KMS-11 (cell line): ENCODE data around the gene RNH1.

ENCODE experiments used
- H2AFZ ChIP-seq: fragments of 200-600 bp; sonication (generic); 2 replicates; pipeline ENCODE4 v1.6.1; 2016; ENCODE audit warnings: antibody characterized with exemption, mixed run types, low read depth
- H3K27ac ChIP-seq: fragments of 200-600 bp; sonication (generic); 2 replicates; pipeline ENCODE4 v1.6.1; 2016; ENCODE audit warnings: mild to moderate bottlenecking, mixed run types
- H3K27me3 ChIP-seq: fragments of 200-600 bp; sonication (generic); 2 replicates; pipeline ENCODE4 v1.6.1; 2017; ENCODE audit warnings: mild to moderate bottlenecking, low read depth, mixed run types, moderate library complexity; ENCODE audit not compliant: insufficient read depth
- H3K36me3 ChIP-seq: fragments of 200-600 bp; sonication (generic); 2 replicates; pipeline ENCODE4 v1.6.1; 2017; ENCODE audit warnings: mild to moderate bottlenecking, mixed run types; ENCODE audit not compliant: insufficient read depth
- H3K4me1 ChIP-seq: fragments of 200-600 bp; sonication (generic); 2 replicates; pipeline ENCODE4 v1.6.1; 2016; ENCODE audit warnings: mild to moderate bottlenecking, low read depth, mixed run types; ENCODE audit not compliant: poor library complexity, severe bottlenecking
- H3K4me2 ChIP-seq: fragments of 200-600 bp; sonication (generic); 2 replicates; pipeline ENCODE4 v1.7.0; 2016; ENCODE audit warnings: mild to moderate bottlenecking, mixed run types
- H3K4me3 ChIP-seq: fragments of 200-600 bp; sonication (generic); IDR thresholded peaks from 2 replicates; pipeline ENCODE4 v1.6.1; 2017; ENCODE audit warnings: low read depth, low read length, mixed read lengths; ENCODE audit not compliant: insufficient read depth
- H3K79me2 ChIP-seq: fragments of 200-600 bp; sonication (generic); 2 replicates; pipeline ENCODE4 v1.6.1; 2016; ENCODE audit warnings: low read depth, mixed run types; ENCODE audit not compliant: insufficient read depth
- H3K9ac ChIP-seq: fragments of 200-600 bp; sonication (generic); 2 replicates; pipeline ENCODE4 v1.6.1; 2016; ENCODE audit warnings: mild to moderate bottlenecking, mixed run types
- H4K20me1 ChIP-seq: fragments of 200-600 bp; sonication (generic); 2 replicates; pipeline ENCODE4 v1.6.1; 2016; ENCODE audit warnings: mild to moderate bottlenecking, mixed run types; ENCODE audit not compliant: insufficient read depth
- CTCF ChIP-seq: fragments of 200-600 bp; sonication (generic); conservative IDR thresholded peaks from 2 replicates; pipeline ENCODE4 v1.6.1; 2017; ENCODE audit warnings: low read depth, mild to moderate bottlenecking, antibody characterized with exemption, low read length, moderate library complexity, mixed read lengths

The RNH1 gene

GRCh38 chr11:529728-530411, 22.8 kb upstream of the RNH1 start:
- H3K4me2 ChIP-seq: no peak overlapping the region
- H3K27me3 ChIP-seq: no peaks in the 10 kb centered on the region
- no peaks in the 10 kb centered on the region for H4K20me1 ChIP-seq
- TF ChIP-seq CTCF: no peak
- H2AFZ ChIP-seq: no peak overlapping the region
- H3K9ac ChIP-seq: no peak overlapping the region
- peaks cover 4% of the 10 kb centered on the region; the same call in 1 of the 2 replicates for H3K79me2 ChIP-seq
- H3K4me1 ChIP-seq: peaks cover 10% of the 10 kb centered on the region
- no peak overlapping the region for H3K4me3 ChIP-seq
- no peaks in the 10 kb centered on the region for H3K36me3 ChIP-seq
- no peak overlapping the region for H3K27ac ChIP-seq

DNA sequence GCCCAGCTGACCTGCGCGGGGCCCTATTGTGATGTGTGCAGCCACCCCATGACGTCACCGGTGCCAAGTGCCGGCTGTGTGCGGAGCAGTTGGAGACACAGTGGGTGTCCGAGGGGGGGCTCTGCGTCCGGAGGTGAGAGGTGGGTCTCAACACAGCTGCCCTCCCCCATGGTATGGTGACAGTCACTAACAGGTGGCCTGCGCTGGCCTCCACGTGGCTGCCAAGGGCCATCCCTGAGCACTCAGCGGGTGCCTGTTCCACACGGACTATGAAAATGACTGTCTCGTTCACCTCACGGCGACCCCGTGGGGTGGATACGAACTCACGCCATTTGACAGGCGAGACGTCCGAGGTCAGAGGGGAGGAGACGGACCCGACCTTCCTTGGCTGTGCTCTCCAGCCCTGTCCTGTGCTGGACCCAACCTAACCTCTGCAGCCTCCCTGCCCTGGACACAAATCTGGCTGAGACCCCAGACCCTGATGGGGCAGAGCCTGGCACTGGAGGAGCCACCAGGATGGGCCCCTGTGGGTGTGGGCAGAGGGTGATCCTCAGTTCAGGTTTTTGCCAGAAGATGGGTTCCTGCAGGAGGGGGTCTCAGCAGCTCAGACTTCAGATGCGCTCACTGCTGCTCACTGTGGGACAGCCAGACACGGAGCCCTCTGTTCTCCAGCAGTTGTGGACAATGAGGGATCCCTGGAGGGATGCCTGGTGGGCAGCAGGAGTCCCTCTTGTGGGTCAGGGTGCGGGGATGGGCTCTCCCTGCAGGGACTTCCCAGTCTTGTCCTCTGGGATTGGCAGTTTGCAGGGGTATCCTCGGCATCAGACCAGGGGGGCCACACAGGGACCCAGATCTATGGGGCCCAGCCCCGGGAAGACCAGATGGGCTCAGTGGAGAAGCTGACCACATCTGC, 22.0 kb upstream of the RNH1 start:
- Histone ChIP-seq H3K4me2 (no peak overlapping the region), H2AFZ (no peak overlapping the region)
- TF ChIP-seq CTCF: no peak

GRCh38 chr11:528166-528814, 21.2 kb upstream of the RNH1 start:
- H4K20me1 ChIP-seq: no peaks in the 10 kb centered on the region
- H3K4me1 ChIP-seq: no peaks in the 10 kb centered on the region
- no peak overlapping the region for H2AFZ ChIP-seq
- H3K79me2 ChIP-seq: no peaks in the 10 kb centered on the region; the same call in 1 of the 2 replicates
- TF ChIP-seq CTCF: no peak
- no peak overlapping the region for H3K27ac ChIP-seq
- no peak overlapping the region for H3K9ac ChIP-seq
- H3K4me3 ChIP-seq: no peak overlapping the region
- H3K4me2 ChIP-seq: no peak overlapping the region
- no peaks in the 10 kb centered on the region for H3K27me3 ChIP-seq
- no peaks in the 10 kb centered on the region for H3K36me3 ChIP-seq

More for the DNA sequence above, 22.0 kb upstream of the RNH1 start:
- Histone ChIP-seq H3K9ac (no peak overlapping the region), H3K27me3 (no peaks in the 10 kb centered on the region), H3K4me3 (no peak overlapping the region), H3K4me1 (peaks cover 7% of the 10 kb centered on the region), H3K79me2 (peaks cover 1% of the 10 kb centered on the region; the same call in 1 of the 2 replicates), H3K27ac (no peak overlapping the region), H4K20me1 (no peaks in the 10 kb centered on the region), H3K36me3 (no peaks in the 10 kb centered on the region)

DNA sequence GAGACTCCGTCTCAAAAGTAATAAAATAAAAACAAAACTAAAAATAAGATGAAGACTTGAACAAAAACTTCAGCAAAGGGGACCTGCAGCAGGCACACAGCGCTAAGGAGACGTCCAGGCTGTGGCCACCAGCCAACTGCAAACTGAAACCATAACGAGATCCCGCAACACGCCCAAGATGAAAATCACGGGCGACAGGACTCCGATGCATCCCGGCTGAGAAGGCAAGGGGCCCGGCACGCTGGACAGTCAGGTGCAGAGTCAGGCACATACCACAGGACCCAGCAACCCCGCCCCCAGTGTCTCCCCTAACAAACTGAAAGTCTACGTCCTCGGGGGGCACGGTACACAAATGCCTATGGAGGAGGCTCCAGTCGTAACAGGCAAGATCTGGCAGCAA, 19.1 kb upstream of the RNH1 start:
- H3K27ac ChIP-seq: no peak overlapping the region
- no peaks in the 10 kb centered on the region for H3K4me1 ChIP-seq
- no peaks in the 10 kb centered on the region for H3K36me3 ChIP-seq
- H3K9ac ChIP-seq: no peak overlapping the region
- no peak overlapping the region for H3K4me3 ChIP-seq
- H3K79me2 ChIP-seq: no peaks in the 10 kb centered on the region
- no peak overlapping the region for H2AFZ ChIP-seq
- TF ChIP-seq CTCF: no peak
- no peak overlapping the region for H3K4me2 ChIP-seq
- H4K20me1 ChIP-seq: no peaks in the 10 kb centered on the region
- no peaks in the 10 kb centered on the region for H3K27me3 ChIP-seq
